AG09309 (cell line): Measurements from ENCODE around the gene TNRC6A.

Experiments used
- DNase-seq: peaks from one replicate; pipeline ENCODE4 v3.0.0-alpha.2; 2010; ENCODE audit warnings: low read depth
- H3K4me3 ChIP-seq: 2 replicates; pipeline ENCODE4 v1.5.1; 2011; ENCODE audit warnings: mild to moderate bottlenecking, low read depth, low read length, moderate library complexity; ENCODE audit not compliant: control insufficient read depth
- CTCF ChIP-seq: IDR thresholded peaks from 2 replicates; pipeline ENCODE4 v1.5.1; 2011; ENCODE audit warnings: mild to moderate bottlenecking, low read depth, low read length, inconsistent platforms; ENCODE audit not compliant: insufficient read depth, control insufficient read depth; ENCODE audit errors: missing control alignments

The TNRC6A gene

GRCh38 chr16:24723663-24724062 lies 5.8 kb upstream of the TNRC6A start:
- TF ChIP-seq CTCF, result no peak
- no peak overlapping the region for H3K4me3 ChIP-seq
- DNase-seq, result no peak

GRCh38 chr16:24728011-24728410 lies 1.4 kb upstream of the TNRC6A start:
- H3K4me3 ChIP-seq, result no peak overlapping the region
- no peak for TF ChIP-seq CTCF
- no peak for DNase-seq

- no peak for DNase-seq
- H3K4me3 ChIP-seq, result peak overlapping the region; percentile 58
- TF ChIP-seq CTCF, result no peak
These were observed 584 bp upstream of the TNRC6A start for GRCh38 chr16:24728891-24729242.

- peak overlapping the region; percentile 58 for H3K4me3 ChIP-seq
- DNase-seq, result no peak
- no peak for TF ChIP-seq CTCF
These were observed 732 bp downstream of the TNRC6A start for GRCh38 chr16:24729951-24730815.

GRCh38 chr16:24730914-24731313 lies 1.5 kb downstream of the TNRC6A start:
- no peak for DNase-seq
- H3K4me3 ChIP-seq, result peak overlapping the region; percentile 58
- TF ChIP-seq CTCF, result no peak

- no peak for DNase-seq
- no peak for TF ChIP-seq CTCF
- H3K4me3 ChIP-seq, result no peak overlapping the region
These were observed 2.4 kb downstream of the TNRC6A start for GRCh38 chr16:24731722-24732419.
